Suprapubic skin (tissue), 3 donors: ENCODE results near the gene SYT17.

Experiments used
- EP300 ChIP-seq: sonication (generic); formaldehyde crosslinking; IDR thresholded peaks from one replicate; pipeline ENCODE4 v1.6.1; 2017; ENCODE audit warnings: antibody characterized with exemption
- TF ChIP-seq, protein P1 (sequence below), 2 donors: fragments of 200-600 bp in 1 of 2; fragments of 450-650 bp in 1 of 2; sonication (generic) in 1 of 2; IDR thresholded peaks; one replicate each; pipeline ENCODE4 v1.5.1; 2016 to 2019; ENCODE audit warnings: antibody characterized with exemption in 2 of 2, mild to moderate bottlenecking in 1 of 2, moderate library complexity in 1 of 2

DNA sequence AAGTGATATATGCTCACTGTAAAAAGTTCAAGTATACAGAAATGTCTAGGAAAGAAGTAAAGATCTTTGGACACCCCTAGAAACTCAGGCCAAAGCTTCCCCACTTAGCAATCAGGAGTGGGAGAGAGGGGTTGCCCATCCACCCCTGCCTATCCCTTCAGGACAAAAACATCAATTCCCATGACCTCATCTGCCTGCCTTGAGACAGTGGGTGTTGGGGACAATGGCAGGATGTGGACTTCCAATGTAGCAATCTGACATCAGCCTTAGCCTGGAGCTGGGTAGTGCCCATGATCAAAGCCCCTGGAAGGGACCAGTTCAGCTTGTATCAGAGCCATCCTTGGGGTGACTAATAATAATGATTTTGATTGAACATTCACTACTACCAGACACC is 36.2 kb upstream of the SYT17 start:
- no peak for TF ChIP-seq EP300
- TF ChIP-seq, protein P1, sequence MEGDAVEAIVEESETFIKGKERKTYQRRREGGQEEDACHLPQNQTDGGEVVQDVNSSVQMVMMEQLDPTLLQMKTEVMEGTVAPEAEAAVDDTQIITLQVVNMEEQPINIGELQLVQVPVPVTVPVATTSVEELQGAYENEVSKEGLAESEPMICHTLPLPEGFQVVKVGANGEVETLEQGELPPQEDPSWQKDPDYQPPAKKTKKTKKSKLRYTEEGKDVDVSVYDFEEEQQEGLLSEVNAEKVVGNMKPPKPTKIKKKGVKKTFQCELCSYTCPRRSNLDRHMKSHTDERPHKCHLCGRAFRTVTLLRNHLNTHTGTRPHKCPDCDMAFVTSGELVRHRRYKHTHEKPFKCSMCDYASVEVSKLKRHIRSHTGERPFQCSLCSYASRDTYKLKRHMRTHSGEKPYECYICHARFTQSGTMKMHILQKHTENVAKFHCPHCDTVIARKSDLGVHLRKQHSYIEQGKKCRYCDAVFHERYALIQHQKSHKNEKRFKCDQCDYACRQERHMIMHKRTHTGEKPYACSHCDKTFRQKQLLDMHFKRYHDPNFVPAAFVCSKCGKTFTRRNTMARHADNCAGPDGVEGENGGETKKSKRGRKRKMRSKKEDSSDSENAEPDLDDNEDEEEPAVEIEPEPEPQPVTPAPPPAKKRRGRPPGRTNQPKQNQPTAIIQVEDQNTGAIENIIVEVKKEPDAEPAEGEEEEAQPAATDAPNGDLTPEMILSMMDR (IDR thresholded peaks at IDR 0.05) = no peak
